Measurements from ENCODE around the gene PKD2L2.
"Not testable (repeated sequence)": the region's sequence is repeated elsewhere in the genome, so short reads cannot be mapped to it uniquely, and the experiment has no call there.

The PKD2L2 gene

DNA sequence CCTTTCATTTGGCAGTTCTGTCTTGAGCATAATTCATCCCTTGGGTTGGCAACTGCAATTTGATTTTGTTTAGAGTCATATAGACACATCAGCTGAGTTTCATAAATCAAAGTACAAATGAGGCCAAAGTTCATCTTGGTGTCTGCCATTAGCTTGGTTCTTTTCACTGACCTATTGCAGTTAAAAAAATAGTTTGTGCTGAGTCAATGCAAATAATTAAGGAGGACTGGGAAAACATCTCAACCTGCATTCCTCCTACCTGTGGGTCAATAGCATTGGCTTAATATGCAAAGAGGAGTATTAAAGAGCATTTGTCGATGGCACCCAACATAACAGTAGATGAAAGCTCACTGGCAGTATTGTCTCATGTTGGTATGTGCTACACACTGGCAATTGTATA lies 1.6 kb downstream of the PKD2L2 start:
- DNase-seq, result no peak

DNA sequence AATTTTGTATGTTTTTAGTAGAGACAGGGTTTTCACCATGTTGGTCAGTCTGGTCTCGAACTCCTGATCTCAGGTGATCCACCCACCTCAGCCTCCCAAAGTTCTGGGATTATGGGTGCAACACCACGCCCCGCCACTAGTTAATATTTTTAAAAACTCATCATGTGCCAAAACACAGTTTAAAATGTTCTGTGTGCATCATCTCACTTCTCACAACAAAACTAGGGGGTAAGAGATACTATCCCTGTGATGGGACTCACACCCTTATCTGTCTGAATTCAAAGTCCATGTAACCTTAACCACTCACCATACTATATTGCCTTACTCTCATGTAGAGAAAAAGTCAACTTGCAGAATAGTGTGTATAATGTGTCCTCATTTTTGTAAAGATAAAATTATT lies 2.6 kb downstream of the PKD2L2 start:
- DNase-seq, result no peak

DNA sequence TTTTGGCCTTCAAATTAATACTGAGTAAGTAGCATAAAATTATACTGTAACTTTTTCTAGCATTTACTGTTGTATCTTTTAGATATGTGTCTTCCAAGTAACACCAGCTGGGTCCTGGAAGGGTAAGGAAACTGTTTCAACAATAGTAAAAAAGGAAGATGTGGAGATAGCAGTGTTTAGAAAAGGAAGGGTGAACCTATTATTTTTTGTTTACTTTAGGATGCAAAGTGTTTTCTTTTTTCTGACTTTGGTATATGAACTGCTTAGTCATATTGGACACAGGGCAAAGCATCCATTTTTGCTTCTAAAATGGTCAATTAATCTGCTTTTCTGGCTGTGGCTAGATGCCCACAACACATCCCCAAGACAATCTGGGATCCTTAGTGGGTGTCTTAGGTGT lies 5.3 kb downstream of the PKD2L2 start:
- no peak for DNase-seq

DNA sequence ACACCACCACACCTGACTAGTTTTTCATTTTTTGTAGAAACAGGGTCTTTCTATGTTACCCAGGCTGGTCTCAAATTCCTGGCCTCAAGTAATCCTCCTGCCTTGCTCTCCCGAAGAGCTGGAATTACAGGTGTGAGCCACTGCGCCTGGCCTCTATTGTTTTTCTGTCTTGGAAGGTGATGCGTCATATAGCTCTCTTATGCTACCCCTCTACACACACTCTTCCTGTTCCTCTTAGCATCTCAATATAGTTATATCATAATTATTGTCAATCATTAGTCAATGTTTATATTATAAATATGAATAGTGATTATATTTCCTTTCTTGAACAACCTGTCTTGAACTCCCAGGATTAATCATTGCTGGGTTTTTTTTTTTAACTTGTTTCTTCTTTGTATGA lies 7.3 kb downstream of the PKD2L2 start:
- no peak for DNase-seq

DNA sequence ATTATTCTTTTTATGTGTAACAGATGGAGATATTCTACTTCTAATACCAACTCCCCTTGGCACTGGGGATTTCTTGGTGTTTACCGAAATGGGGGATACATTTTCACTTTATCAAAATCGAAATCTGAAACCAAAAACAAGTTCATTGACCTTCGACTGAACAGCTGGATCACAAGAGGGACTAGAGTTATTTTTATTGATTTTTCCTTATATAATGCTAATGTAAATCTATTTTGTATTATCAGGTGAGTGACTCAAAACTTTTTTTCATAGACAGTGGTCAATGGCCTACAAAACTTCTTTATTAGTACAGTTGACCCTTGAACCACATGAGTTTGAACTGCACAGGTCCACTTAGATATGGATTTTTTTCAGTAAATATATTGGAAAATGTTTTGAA lies 10.2 kb downstream of the PKD2L2 start:
- no peak for DNase-seq

DNA sequence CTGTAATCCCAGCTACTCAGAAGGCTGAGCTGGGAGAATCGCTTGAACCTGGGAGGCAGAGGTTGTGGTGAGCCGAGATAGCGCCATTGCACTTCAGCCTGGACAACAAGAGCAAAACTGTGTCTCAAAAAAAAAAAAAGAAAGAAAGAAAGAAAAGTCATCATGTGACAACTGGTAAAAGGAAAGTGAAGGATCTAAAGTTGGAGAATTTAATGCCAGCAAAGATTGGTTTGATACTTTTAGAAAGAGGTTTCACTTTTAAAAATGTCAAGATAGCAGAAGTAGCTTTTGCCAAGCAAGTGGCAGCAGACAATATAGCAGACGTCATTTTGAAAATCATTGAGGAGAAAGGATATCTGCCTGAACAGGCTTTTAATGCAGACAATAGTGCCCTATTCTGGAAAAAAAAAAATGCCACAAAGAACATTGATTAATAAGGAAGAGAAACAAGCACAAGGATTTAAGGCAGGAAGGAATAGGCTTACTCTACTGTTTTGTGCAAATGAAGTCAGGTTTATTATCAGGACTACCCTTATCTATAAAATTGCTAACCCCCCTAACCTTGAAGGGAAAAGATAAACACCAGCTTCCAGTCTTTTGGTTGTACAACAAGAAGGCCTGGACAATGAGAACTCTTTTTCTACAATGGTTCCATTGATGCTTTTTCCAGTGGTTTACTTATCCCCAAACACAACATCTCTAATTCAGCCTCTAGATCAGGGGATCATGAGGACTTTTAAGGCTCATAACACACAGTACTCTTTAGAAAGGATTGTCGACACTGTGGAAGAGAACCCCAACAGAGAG lies 12.0 kb downstream of the PKD2L2 start:
- DNase-seq, result no peak

DNA sequence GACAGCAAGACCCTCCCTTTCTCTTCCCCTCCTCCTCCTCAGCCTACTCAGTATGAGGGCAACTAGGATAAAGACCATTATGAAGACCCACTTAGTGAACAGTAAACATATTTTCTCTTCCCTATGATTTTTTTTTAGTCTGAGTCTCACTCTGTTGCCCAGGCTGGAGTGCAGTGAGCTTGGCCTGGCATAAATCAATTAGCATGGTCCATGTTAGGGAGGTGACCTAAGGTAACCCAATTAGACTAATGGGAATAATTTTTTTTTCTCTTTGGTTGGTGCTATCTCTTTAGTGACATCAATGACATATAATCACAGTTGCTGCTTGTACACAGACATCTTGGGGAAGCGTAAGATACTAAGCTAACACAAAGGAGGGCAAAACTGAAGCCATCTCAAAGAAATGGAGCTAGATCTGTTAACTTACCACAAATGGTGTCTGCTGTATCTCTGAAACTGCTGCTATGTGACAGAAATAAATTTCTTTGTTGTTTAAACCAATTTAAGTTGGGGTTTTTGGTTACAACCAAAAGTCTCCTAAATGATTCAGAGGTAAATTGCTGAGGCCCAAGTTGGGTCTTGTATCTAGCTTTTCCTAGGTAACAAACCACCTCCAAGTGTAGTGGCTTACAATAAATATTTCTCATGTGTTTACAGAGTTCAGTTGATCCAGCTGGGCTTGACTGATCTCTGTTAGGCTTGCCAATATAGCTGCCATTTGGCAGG lies 13.3 kb downstream of the PKD2L2 start:
- DNase-seq, result no peak

DNA sequence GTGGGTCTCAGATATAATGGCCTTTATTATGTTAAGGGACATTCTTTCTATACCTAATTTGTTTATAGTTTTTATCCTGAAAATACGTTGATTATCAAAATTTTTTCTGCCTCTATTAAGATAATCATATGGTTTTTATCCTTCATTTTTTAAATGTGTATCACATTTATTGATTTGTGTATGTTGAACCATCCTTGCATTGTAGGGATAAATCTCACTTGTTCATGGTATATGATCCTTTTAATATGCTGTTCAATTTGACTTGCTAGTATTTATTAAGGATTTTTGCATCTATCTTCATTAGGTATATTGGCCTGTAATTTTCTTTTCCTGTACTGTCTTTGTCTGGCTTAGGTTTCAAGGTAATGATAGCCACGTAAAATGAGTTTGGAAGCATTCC lies 25.5 kb downstream of the PKD2L2 start:
- DNase-seq, result no peak

DNA sequence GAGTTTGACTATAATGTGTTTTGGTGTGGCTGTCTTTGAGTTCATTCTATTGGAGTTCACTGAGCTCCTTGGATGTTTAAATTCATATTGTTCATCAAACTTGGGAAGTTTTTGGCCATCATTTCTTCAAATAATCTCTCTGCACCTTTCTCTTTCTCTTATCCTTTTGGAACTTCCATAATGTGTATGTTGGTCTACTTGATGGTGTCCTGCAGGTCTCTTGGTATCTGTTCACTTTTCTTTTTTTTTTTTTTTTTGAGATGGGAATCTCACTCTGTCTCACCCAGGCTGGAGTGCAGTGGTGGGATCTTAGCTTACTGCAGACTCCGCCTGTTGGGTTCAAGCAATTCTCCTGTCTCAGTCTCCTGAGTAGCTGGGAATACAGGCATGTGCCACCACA lies 27.7 kb downstream of the PKD2L2 start:
- DNase-seq, result no peak

DNA sequence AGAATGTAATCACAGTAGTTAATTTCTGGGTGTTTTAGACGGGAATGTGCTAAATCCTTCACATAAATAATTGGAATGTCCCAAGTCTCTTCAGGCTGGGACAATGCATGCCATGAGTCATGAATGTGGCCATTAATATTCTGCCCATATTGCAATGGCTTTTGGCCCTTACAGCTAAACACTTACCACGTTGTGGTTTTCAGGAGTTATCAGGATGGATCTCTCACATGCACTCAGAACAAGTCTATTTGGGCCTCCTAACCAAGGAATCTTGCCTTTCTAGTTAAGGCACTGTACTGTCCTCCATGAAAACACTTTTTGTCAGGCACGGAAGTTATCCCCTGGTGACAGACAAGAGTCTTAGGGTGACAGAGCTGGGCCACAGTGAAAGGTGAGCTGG lies 32.7 kb downstream of the PKD2L2 start:
- DNase-seq, result no peak

DNA sequence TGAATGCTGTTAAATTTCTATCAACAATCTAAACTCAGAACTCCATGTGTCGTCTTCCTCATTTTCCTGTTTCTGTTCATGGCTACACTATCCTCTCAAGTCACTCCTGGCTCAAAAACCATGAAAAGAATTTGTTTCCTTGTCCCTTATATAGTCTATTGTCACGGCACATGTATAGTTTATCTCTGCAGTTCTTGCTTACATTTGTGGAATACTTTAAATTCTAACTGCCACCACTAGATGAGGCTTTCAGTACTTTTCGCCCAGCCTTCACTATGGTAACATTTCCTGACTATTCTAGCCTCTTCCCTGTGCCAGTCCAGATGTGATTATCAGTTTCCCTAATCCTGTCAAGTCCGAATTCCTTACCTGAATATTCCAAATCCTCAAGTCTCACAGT lies 34.6 kb downstream of the PKD2L2 start:
- DNase-seq, result no peak

DNA sequence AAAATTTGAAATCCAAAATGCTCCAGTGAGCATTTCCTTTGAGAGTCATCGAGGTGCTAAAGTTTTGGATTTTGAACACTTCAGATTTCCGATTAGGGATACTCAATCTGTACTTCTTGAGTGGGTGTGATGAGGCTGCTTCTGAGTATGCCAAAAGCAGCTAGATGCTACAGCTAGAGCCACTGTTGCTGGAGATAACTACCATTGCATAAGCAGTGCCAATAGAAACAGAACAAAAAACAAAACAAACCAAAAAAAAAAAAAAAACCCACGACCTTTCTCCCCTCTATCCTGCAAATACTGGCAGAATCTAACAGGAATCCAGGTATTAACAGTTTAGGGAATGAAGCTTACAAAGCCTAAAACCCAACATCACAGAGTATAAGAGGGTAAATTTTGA lies 43.5 kb downstream of the PKD2L2 start:
- no peak for DNase-seq

DNA sequence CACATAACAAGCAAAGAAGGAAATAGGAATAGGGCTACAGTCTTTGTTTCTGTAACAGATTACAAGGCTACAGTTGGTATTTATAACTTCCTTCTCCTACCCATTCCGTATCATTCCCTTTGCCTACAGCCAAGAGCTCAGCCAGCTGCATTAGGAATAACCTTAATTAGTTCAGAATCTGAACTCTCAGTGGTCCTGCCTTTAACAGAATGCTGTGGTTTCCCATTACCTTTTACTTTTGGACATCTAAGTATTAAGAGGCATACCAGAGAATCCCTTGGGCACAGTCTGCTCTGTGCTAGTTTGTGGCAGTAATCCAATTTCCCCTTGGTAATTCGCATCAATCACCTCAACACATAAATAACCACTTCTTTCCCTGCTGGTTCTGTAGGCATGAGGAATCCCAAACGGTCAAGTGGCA lies 44.2 kb downstream of the PKD2L2 start:
- no peak for DNase-seq

DNA sequence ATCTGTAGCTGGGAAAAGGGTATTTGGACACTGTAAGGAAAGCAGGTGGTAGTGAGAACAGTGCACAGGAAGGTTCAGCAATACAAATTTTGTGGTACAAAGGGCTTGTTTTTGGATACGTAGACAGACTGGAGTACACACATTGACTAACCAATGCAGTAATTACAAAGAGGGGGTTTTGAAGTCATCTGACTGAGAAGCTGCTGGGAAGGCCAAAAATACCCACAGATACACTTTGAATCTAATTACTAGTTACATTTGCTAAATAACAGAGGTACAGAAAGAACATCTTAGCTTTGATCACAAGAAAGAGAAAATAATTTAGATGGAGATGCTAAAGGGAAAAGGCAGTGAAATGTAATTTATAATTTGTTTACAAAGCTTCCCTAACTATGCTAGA lies 45.9 kb downstream of the PKD2L2 start:
- DNase-seq, result no peak

DNA sequence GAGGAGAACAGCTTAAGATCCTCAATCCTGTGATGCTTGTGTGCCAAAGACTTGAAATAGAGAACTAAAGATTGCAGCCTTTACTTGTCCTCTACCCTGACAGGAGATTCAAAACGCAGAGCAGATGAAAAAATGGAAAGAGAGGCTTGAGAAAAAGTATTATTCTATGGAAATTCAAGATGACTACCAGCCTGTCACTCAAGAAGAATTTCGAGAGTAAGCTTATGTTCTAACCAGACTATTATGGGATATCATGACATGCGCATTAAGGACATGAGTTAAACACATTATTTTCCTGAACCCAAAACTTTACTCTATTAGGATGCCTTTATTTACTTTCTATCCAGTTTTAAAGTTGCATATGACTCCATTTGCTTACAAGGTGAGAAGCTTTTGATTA lies 46.4 kb downstream of the PKD2L2 start:
- DNase-seq, result no peak

DNA sequence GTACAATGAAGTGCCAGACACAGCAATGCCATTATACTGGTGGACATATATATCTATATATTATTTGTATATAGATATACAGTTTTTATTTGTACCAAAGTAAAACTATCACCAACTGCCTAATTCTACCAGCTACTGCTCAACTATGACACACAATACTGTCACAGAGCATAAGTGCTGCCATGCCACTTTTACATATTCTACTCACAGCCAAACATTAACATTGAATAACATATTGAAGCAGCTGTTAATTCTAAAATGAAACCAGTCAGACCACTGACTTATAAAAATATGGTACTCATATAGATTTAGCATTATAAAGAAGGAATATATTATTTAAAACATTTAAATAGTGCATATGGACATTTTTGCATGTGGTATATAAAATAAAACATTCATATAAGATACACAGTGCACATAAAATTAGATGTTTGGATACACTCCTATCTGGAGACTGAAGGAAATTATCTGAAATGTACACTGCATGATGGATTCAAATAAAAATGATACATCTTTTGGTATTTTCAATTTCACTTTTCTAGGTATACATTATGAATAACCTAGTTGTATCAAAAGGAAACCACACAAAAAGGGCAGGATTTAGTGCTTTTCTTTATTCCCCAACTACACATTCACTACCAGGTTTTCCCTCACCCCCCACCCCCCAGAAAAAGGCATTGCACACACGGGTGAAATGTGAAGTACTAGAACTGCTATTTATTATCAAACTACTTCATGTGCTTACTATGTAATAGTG lies 48.9 kb downstream of the PKD2L2 start:
- DNase-seq, result no peak

DNA sequence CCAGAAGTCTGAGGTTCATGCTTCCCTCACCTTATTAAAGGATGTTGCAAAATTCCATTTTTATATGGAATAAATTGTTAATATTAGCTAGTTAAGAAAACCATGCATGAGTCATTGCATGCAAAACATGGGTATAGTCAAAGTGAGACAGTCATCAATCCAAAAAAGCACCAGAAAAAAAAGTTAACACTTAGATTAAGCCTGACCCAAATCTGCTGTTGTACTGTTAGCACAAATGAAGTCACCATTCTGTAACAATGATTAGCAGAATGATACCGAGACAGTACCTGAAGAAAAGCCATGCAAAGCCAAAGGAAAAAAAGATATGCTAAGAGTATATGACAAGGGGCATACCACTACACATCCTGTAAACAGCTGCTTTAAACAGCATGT lies 49.5 kb downstream of the PKD2L2 start:
- DNase-seq, result no peak

DNA sequence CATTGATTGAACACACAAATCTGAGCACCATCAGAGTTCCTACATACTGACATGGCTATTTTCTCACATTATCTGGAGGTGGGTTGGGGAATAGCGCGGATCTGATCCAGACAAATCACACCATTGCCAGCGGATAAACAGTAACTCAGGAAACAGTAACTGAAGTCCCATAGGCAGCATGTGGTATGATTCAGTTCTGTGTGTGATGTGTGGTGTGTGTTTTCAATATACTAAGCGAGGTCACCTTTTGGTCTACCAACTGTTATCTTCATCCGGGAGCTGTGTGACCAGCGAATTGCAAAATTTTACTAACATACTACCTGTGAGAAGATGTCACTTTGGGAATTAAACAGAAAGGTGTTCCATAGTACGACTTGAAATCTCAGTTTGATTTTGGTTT lies 50.1 kb downstream of the PKD2L2 start:
- no peak for DNase-seq

DNA sequence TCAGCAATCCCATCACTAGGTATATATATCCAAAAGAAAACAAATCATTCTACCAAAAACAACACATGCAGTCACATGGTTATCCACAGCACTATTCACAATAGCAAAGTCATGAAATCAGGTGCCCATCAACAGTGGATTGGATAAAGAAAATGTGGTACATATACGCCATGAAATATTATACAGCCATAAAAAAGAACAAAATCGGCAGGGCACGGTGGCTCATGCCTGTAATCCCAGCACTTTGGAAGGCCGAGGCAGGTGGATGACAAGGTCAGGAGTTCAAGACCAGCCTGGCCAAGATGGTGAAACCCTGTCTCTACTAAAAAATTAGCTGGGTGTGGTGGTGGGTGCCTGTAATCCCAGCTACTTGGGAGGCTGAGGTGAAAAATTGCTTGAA lies 55.0 kb downstream of the PKD2L2 start:
- not testable (repeated sequence) for DNase-seq

DNA sequence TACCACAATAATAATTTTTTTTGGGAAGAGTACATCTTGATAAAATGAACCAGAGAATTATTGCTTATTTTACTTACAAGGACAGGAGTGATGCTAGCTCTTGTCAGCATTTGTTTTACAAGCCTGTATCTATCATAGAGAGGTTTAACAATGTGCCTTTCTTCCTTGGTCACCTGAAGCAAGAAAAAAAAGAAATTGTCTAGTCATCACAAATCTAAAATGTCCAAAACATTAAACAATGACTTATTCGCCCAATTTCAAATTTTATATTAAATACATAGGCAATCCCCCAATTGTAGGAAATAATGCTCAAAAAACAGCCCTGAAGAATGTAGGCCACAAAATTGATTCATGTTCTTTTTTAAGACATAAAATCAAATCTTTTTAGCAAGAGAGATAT lies 56.6 kb downstream of the PKD2L2 start:
- DNase-seq, result no peak

DNA sequence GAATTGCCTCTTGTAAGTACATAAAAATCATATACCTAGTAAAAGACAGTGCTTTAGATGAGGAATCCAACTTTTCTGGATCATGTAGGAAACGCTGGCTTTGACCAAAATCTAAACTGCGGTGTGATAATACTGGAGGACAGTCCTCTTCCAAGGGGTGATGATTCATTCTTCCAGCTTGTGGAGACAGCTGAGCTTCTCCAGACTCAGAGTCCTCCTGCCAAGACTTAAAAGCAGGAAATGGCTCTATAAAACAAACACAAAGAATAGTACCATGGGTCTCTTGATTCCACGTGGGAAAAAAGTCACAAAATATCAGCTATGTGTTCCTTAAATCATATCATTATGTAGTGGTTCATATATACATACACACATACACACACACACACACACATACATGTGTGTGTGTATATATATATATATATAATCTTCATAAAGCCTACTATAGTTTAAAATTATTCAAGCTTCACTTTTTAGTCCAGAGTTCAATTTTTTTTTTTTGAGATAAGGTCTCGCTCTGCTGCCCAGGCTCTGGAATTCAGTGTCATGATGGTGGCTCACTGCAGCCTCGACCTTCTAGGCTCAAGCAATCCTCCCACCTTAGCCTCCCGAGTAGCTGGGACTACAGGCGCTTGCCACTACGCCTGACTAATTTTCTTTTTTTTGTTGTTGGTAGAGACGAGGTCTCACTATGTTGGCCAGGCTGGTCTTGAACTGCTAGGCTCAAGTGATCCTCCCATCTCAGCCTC lies 65.0 kb downstream of the PKD2L2 start:
- DNase-seq, result no peak

DNA sequence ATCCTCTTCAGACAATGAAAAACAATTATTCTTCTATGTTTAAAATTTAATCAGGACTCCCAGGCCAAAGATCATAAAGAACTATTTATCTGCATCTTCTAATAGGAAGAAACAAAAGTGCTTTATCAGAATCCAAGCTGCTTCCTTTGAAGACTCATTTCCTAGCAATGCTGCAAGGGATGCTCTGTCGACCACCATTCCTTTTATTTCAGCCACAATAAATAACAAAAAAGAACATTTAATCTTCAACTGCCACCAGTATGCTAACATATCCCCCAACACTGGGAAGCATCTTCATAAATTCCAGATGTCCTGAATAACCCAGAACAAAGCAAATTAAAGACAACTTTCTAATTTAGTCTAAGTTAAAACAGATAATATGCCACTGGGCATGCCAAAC lies 68.7 kb downstream of the PKD2L2 start:
- no peak for DNase-seq

DNA sequence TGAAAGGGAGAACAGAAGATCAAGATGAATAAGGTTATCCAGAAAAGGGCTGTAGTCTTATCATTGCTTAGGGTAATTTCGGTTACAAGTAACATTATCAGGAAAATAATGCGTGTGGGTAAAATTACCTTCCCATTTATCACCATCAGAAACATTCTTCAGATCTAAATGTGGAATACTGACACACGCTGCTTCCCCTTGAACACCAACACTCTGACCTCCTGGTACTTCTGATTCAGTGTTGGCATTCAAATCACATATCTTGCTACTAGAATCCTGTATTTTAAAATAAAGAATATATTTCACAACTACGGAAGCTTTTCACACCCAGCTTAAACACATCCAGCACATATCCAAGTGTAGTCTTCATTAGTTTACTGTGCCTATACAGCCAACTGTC lies 70.2 kb downstream of the PKD2L2 start:
- no peak for DNase-seq
